Measurements from ENCODE around the gene CLDN4.
"Not testable (repeated sequence)": the region's sequence is repeated elsewhere in the genome, so short reads cannot be mapped to it uniquely, and the experiment has no call there.

- not testable (repeated sequence) for TF ChIP-seq CTCF (IDR thresholded peaks at IDR 0.05; ENCODE audit: insufficient read depth, low read length); GABPA (IDR thresholded peaks at IDR 0.05; ENCODE audit: low read depth); POLR2AphosphoS5 (IDR thresholded peaks at IDR 0.05; ENCODE audit: low read depth); REST (IDR thresholded peaks at IDR 0.05; ENCODE audit: insufficient replicate concordance, low read depth); SPI1 (IDR thresholded peaks at IDR 0.05; ENCODE audit: borderline replicate concordance, low read depth)
Observed at GRCh38 chr7:73821597-73822285, 9.1 kb upstream of the CLDN4 start.
